Nasal cavity respiratory epithelium epithelial cell of viscerocranial mucosa (primary cell): ENCODE measurements around the gene GLYR1. TPM values are rescaled to one million over a fixed set of nuclear protein-coding genes. Genes with fewer than 3 reads are reported as not detected.

ENCODE experiments used
- total RNA-seq: library from RNA; depleted of rRNA; stranded (reverse); fragments of >200 nt; gene quantifications from 2 replicates; pipeline ENCODE4 v1.2.3, GENCODE V29; 2014

Gene GLYR1
- 40.7 and 68.3 TPM in 2 replicates for total RNA-seq

DNA sequence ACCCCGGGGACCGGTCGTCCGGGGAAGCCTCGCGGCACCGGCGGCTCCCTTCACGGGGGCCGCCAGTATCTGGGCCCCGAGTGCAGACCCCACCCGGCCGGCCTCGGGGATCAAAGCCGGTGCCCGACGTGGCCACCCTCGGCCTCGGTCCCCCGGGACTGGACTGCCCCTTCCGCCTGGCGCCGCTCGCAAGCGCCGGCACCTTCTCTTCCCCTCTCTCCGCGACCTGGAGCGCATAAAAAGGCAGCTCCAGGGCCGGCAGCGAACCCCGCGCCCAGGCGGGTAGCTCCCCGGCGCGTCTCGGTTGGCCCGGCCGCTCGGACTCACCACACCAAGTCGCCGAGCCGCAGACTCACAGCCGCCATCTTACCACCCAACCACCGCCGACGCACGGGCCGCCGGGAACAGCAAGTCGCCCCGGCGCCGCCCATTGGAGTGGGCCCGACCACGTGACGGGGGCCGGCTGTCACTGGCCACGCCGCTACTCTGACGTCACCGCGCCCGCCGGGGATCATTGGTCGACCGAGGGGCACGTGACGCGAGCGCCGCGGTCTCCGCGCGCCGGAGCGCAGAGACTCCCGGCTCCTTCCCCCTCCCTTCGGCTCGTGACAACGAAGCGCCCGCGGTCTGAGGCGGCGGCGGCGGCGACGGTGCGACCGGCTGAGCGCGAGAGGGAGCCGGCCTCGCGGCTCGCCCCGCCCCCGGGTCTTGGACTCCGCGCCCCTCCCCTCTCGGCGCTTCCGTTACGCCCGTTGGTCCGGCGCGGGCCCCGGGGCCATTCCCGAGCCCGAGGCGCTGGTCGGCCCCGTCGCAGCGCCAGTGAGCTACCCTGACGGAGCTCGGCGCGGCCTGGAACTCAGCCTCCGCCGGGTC lies at the start of gene GLYR1, which contains the start of gene UBN1:
Gene GLYR1 (minus strand): TSS at position 388 of the 873 bp plus-strand sequence. CDS start 23 bp downstream, at position 365.
Gene UBN1 (plus strand): TSS at position 581 of the 873 bp plus-strand sequence. CDS start 5,437 bp downstream, outside the sequence.

DNA sequence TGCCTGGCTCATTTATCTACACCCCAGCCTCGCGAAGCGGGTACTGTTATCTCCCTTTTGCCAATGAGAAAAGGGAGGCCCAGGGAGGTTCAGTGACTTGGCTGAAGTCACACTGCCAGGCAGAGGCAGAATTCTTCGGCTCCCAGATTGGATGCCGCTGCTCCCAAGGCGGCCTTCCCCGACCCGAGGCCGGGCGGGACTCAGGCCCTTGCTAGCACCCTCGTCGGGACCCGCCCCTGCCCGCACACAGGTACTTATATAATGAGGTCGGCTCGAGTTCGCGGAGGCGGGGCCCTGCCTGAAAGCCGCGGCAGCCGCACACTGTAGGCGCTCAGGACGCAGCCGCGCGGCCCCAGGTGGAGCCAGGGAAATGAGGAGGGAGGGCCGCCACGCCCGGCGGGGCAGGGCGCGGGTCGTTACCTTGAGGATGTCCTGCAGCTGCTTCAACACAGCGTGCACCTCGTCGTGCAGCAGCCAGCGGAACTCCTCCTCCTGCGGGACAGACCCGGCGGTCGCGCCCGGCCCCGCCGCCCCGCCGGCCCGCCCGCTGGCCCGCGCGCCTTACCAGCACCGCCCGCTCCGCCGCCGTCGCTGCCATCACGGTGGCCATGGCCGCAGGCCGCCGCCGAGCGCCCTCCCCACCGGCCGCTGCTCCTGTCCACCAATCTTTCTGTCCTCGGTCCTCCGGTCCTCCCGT lies 45.0 kb downstream of the GLYR1 start, which contains the start of gene ROGDI:
Gene ROGDI (minus strand): TSS at position 672 of the 697 bp plus-strand sequence. CDS start 62 bp downstream, at position 610.

DNA sequence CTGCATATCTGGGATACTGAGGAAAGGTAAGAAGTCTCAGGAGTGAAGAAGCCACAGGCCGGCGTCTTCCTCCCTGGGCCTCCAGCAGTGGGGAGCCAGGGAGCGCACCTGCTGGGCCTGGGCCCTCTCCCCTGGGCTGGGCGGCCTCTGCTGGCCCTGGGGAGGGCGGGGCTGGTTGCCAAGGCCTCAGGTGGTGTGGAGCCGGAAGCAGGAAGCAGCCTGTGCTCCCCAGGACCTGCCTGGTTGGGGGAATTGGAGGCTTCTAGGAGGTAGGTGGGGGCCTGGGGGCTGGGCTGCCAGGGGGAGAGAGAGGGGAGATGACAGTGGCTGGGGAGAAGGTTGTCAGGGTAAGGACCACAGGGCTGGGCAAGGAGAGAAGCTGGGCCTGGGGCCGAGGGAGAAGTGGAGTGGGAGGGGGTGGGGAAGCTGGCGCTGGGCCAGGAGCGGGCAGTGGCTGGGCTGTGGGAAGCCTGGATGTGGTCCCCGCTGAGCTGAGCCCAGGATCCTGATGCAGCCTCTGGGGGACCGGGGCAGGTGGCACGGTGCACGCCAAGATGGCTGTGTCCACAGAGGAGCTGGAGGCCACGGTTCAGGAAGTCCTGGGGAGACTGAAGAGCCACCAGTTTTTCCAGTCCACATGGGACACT lies 51.8 kb downstream of the GLYR1 start, which contains the start of gene SMIM22:
Gene SMIM22 (plus strand): TSS at position 189 of the 647 bp plus-strand sequence. CDS start 366 bp downstream, at position 555.

DNA sequence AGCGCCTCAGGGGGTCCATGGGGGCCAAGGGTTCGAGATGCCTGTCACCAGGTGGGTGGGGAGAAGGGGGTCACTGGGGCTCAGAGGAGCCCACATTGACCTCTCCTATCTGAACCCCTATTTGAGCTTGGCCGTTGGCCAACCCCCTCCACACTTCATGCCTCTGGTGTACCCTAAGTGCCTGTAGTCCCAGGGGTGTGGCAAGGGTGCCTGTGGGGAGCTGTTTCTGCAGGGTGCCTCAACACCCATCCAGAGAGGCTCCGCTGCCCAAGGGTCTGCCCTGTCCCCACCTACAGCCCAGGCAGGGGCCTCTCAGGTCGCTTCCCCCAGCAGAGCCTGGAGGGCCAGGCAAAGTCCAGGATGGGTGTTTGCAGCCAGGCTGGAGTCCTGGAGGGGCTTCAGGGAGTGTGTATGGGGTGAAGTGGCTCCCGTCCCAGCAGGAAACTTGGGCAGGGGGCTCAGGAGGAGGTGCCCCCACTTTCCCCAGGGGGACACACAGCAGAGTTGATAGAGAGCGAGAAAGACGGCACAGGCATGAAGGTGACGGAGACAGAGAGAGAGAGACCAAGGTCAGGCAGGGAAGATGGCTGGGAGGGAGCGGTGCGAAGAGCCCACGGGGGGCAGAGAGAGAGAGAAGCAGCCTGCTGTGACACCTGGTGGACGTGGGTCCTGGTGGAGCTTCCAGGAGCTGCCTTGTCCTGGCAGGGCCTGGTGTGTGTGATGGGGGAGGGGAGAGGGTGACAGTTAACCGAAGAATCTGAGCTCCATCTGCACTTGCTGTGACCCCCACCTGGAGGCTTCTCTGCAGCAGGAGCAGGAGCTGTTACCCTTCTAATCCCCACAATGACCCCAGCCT lies 59.2 kb downstream of the GLYR1 start, which contains the start of gene SEPTIN12:
Gene SEPTIN12 (minus strand): TSS at position 719 of the 856 bp plus-strand sequence. CDS start 700 bp downstream, at position 19.

DNA sequence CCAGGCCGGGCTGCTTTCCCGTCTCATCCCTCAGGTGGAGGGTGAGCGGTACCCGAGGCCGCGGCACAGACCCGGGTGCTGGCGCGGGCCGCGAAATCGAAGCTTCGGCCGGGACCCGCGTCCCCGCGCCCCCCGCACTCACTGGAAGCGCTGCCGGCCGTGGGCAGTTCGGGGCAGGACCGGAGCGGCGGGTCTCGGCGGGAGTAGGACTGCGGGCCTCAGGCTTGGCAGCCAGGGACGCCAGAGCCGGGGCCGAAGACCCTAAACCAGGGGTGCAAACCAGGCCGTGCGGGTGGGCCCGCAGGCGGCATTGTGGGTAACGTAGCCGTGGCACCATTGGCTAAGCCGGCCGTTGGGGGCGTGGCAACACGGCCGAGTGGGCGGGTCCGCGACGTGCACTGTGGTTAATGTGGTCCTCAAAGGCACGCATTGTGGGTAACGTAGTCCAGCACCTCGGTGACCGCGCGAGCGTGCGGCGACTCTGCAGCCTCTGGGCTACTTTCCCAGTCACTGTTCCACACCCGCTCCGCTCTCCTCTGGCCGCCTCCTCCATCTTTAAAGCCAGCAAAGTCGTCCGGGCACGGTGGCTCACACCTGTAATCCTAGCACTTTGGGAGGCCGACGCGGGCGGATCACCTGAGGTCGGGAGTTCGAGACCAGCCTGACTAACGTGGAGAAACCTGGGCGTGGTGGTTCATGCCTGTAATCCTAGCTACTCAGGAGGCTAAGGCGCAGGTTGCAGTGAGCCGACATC lies 80.0 kb downstream of the GLYR1 start, which contains the start of gene ZNF500:
Gene ZNF500 (minus strand): TSS at position 288 of the 754 bp plus-strand sequence. CDS start 1,184 bp downstream, outside the sequence.

Other genes with a start within 250 kb of the GLYR1 start
- 4.1 and 7.3 TPM in 2 replicates for gene UBALD1, start 232.4 kb downstream of the GLYR1 start, total RNA-seq
- gene MGRN1, start 222.5 kb downstream of the GLYR1 start, total RNA-seq = 11.3 and 34.5 TPM in 2 replicates
- 22.2 and 23.6 TPM in 2 replicates for gene NUDT16L1, start 153.7 kb downstream of the GLYR1 start, total RNA-seq
- gene ANKS3, start 113.0 kb downstream of the GLYR1 start, total RNA-seq = 11.6 and 20.2 TPM in 2 replicates
- gene DNAAF8, start 112.8 kb downstream of the GLYR1 start, total RNA-seq = under 0.01 and 0.28 TPM in 2 replicates
- gene ZNF500, start 80.1 kb downstream of the GLYR1 start, total RNA-seq = 5.8 and 8.0 TPM in 2 replicates
- not detected in 2 replicates for gene SEPTIN12, start 58.9 kb downstream of the GLYR1 start, total RNA-seq
- 2.1 and 5.8 TPM in 2 replicates for gene SMIM22, start 51.9 kb downstream of the GLYR1 start, total RNA-seq
- gene ROGDI, start 44.7 kb downstream of the GLYR1 start, total RNA-seq = 10.9 and 20.9 TPM in 2 replicates
- gene UBN1, start 193 bp upstream of the GLYR1 start, total RNA-seq = 33.2 and 44.3 TPM in 2 replicates
- 199 and 267 TPM in 2 replicates for gene PPL, start 89.9 kb upstream of the GLYR1 start, total RNA-seq
- gene SEC14L5, start 111.0 kb upstream of the GLYR1 start, total RNA-seq = 0.14 and 0.34 TPM in 2 replicates
- gene NAGPA, start 186.6 kb upstream of the GLYR1 start, total RNA-seq = 9.6 and 18.2 TPM in 2 replicates
- not detected in 2 replicates for gene C16orf89, start 218.7 kb upstream of the GLYR1 start, total RNA-seq
- gene ALG1, start 224.6 kb upstream of the GLYR1 start, total RNA-seq = 17.6 and 20.2 TPM in 2 replicates